ENCODE data around the gene NMNAT3.

Gene NMNAT3

DNA sequence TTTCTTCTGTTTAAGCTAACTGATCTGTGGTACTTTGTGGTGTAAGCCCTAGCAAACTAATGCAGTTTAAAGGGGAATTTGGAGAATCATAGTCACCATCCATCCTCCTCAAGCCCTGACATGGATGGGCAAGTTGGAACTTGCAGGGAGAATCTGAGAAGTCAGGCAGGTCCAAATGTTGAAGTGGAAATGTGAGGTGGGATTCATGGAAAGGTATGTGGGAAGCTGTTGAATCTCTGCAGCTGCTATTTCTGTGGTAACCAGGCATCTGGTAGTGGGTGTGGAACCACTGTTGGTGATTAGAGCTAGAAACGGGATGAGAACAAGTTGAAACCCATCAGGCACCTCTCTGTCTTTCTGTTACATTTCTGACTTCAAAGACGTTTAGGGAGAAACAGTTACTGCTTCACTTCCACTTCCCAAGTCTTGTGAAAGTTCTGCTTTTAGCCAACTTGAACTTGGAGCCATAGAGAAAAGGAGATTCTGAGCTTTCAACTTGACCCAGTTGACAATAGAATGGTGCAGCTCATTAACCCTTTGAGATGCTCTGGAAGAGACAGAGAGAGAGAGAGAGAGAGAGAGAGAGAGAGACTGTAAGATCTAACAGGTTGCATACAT lies 38.1 kb upstream of the NMNAT3 start:
- H3K4me2 ChIP-seq, result no peak overlapping the region
- TF ChIP-seq, protein P1, sequence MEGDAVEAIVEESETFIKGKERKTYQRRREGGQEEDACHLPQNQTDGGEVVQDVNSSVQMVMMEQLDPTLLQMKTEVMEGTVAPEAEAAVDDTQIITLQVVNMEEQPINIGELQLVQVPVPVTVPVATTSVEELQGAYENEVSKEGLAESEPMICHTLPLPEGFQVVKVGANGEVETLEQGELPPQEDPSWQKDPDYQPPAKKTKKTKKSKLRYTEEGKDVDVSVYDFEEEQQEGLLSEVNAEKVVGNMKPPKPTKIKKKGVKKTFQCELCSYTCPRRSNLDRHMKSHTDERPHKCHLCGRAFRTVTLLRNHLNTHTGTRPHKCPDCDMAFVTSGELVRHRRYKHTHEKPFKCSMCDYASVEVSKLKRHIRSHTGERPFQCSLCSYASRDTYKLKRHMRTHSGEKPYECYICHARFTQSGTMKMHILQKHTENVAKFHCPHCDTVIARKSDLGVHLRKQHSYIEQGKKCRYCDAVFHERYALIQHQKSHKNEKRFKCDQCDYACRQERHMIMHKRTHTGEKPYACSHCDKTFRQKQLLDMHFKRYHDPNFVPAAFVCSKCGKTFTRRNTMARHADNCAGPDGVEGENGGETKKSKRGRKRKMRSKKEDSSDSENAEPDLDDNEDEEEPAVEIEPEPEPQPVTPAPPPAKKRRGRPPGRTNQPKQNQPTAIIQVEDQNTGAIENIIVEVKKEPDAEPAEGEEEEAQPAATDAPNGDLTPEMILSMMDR (conservative IDR thresholded peaks at IDR 0.05; ENCODE audit: low read depth, low read length), result no peak

DNA sequence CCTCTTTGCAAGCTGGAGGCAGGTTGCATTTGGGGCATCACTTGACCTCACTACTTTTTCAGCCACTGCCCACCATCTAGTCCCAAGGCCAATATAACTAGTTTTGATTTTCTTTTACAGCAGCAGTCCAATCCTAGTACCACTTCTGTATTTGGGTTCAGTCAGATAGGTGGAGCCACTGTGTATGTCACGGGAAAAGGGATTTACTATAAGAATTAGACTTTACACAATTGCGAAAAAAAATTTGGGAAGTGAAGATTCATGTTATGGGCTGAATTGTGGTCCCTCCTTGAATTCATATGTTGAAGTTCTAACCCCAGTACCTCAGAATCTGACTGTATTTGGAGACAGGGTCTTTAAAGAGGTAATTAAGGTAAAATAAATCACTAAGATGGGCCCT lies 37.4 kb upstream of the NMNAT3 start:
- no peak overlapping the region for H3K4me3 ChIP-seq (IDR thresholded peaks at IDR 0.05; ENCODE audit: insufficient read depth, low read depth, low read length)
- no peak overlapping the region for H3K9ac ChIP-seq
- H3K4me2 ChIP-seq, result no peak overlapping the region
- H3K4me1 ChIP-seq (ENCODE audit: low read depth, poor library complexity, severe bottlenecking), result no peaks in the 10 kb centered on the region
- no peaks in the 10 kb centered on the region for H3K79me2 ChIP-seq (ENCODE audit: insufficient read depth, low read depth)
- no peaks in the 10 kb centered on the region for H4K20me1 ChIP-seq (ENCODE audit: insufficient read depth)
- TF ChIP-seq, protein P1 (conservative IDR thresholded peaks at IDR 0.05; ENCODE audit: low read depth, low read length), result no peak
- no peak overlapping the region for H3K27ac ChIP-seq
- no peak overlapping the region for H2AFZ ChIP-seq (ENCODE audit: low read depth)
- H3K27me3 ChIP-seq (ENCODE audit: insufficient read depth, low read depth), result no peaks in the 10 kb centered on the region
- H3K36me3 ChIP-seq (ENCODE audit: insufficient read depth), result no peaks in the 10 kb centered on the region

More for the DNA sequence above, 38.1 kb upstream of the NMNAT3 start:
- Histone ChIP-seq H3K9ac (no peak overlapping the region), H3K27me3 (ENCODE audit: insufficient read depth, low read depth) (no peaks in the 10 kb centered on the region), H3K27ac (no peak overlapping the region), H4K20me1 (ENCODE audit: insufficient read depth) (no peaks in the 10 kb centered on the region), H3K79me2 (ENCODE audit: insufficient read depth, low read depth) (no peaks in the 10 kb centered on the region), H2AFZ (ENCODE audit: low read depth) (no peak overlapping the region), H3K36me3 (ENCODE audit: insufficient read depth) (no peaks in the 10 kb centered on the region), H3K4me3 (IDR thresholded peaks at IDR 0.05; ENCODE audit: insufficient read depth, low read depth, low read length) (no peak overlapping the region), H3K4me1 (ENCODE audit: low read depth, poor library complexity, severe bottlenecking) (no peaks in the 10 kb centered on the region)

DNA sequence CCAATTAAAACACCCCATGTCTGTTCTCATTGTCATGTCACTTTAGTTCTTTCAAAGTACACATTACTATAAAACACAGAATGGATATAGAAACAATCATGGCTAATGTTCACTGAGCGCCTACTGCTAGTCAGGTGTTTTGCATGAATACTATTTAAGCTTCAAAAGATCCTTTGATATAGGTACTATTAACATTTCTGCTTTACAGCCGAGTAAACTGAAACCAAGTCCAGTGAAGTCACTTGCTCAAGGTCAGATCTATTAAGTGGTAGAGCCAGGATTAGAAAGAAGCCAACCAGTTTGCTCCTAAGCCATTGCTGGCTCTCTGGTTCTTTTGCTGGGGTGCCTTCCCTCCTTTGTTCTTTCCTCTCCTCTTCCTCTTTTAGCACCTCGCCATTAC lies 32.4 kb upstream of the NMNAT3 start:
- Histone ChIP-seq H3K36me3 (ENCODE audit: insufficient read depth) (no peaks in the 10 kb centered on the region), H3K27ac (no peak overlapping the region), H3K27me3 (ENCODE audit: insufficient read depth, low read depth) (no peaks in the 10 kb centered on the region), H2AFZ (ENCODE audit: low read depth) (no peak overlapping the region), H3K79me2 (ENCODE audit: insufficient read depth, low read depth) (no peaks in the 10 kb centered on the region), H3K9ac (no peak overlapping the region), H3K4me1 (ENCODE audit: low read depth, poor library complexity, severe bottlenecking) (no peaks in the 10 kb centered on the region), H3K4me3 (IDR thresholded peaks at IDR 0.05; ENCODE audit: insufficient read depth, low read depth, low read length) (no peak overlapping the region), H4K20me1 (ENCODE audit: insufficient read depth) (no peaks in the 10 kb centered on the region), H3K4me2 (no peak overlapping the region)
- TF ChIP-seq, protein P1 (conservative IDR thresholded peaks at IDR 0.05; ENCODE audit: low read depth, low read length), result no peak

DNA sequence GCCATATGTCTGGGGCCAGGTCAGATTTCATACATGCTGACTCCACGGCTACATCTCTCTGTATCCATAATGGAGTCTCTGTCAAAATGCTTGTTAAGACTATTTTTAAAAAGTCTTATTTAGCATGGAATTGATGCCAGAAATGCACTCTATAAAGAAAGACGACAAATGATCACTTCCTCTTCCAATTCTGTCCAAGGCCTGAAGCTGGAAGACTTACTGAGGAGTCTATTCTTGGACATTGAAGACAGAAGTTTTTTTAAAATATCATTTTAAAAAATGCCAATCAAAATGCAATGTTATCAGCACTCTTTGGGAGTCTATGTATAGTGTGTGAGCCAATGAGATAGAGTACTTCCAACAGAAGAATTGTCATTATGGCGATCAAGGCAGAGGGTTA lies 27.9 kb upstream of the NMNAT3 start:
- H3K27me3 ChIP-seq (ENCODE audit: insufficient read depth, low read depth), result no peaks in the 10 kb centered on the region
- H3K4me1 ChIP-seq (ENCODE audit: low read depth, poor library complexity, severe bottlenecking), result no peaks in the 10 kb centered on the region
- H3K27ac ChIP-seq, result no peak overlapping the region
- no peaks in the 10 kb centered on the region for H3K79me2 ChIP-seq (ENCODE audit: insufficient read depth, low read depth)
- H3K4me2 ChIP-seq, result no peak overlapping the region
- no peaks in the 10 kb centered on the region for H4K20me1 ChIP-seq (ENCODE audit: insufficient read depth)
- TF ChIP-seq, protein P1 (conservative IDR thresholded peaks at IDR 0.05; ENCODE audit: low read depth, low read length), result no peak
- H3K9ac ChIP-seq, result no peak overlapping the region
- H2AFZ ChIP-seq (ENCODE audit: low read depth), result no peak overlapping the region
- H3K36me3 ChIP-seq (ENCODE audit: insufficient read depth), result no peaks in the 10 kb centered on the region
- no peak overlapping the region for H3K4me3 ChIP-seq (IDR thresholded peaks at IDR 0.05; ENCODE audit: insufficient read depth, low read depth, low read length)
